GM19351 (cell line): ENCODE results near the gene LRFN4.

Experiments
- ATAC-seq: cut with Tn5 transposase; IDR thresholded peaks from one replicate; pipeline ENCODE4 v1.9.1; 2021; ENCODE audit warnings: mild to moderate bottlenecking, moderate library complexity; ENCODE audit not compliant: unreplicated experiment

Gene LRFN4

GRCh38 chr11:66845143-66845875, 11.6 kb upstream of the LRFN4 start:
- no peak for ATAC-seq

- no peak for ATAC-seq
These were observed 11.0 kb upstream of the LRFN4 start for GRCh38 chr11:66845876-66846212.

- ATAC-seq, result no peak
These were observed 10.2 kb upstream of the LRFN4 start for GRCh38 chr11:66846671-66847091.

GRCh38 chr11:66847461-66848232, 9.2 kb upstream of the LRFN4 start:
- ATAC-seq, result no peak

- ATAC-seq, result no peak
These were observed 8.0 kb upstream of the LRFN4 start for GRCh38 chr11:66848671-66849500.

GRCh38 chr11:66849501-66850234, 7.2 kb upstream of the LRFN4 start:
- no peak for ATAC-seq

- no peak for ATAC-seq
These were observed 6.7 kb upstream of the LRFN4 start for GRCh38 chr11:66850235-66850587.

- no peak for ATAC-seq
These were observed 6.2 kb upstream of the LRFN4 start for GRCh38 chr11:66850588-66851238.

GRCh38 chr11:66851239-66851596, 5.6 kb upstream of the LRFN4 start:
- ATAC-seq, result no peak

GRCh38 chr11:66851698-66852465, 5.0 kb upstream of the LRFN4 start:
- no peak for ATAC-seq

GRCh38 chr11:66852466-66853241, 4.2 kb upstream of the LRFN4 start:
- ATAC-seq, result no peak

- no peak for ATAC-seq
These were observed 3.3 kb upstream of the LRFN4 start for GRCh38 chr11:66853242-66854229.

- no peak for ATAC-seq
These were observed 2.6 kb upstream of the LRFN4 start for GRCh38 chr11:66854231-66854661.

- no peak for ATAC-seq
These were observed 2.1 kb upstream of the LRFN4 start for GRCh38 chr11:66854729-66855211.

GRCh38 chr11:66855574-66856495, 1.0 kb upstream of the LRFN4 start:
- peak; percentile 73 for ATAC-seq

GRCh38 chr11:66857234-66857926, 516 bp downstream of the LRFN4 start:
- ATAC-seq, result no peak
